GM18508 (cell line): Measurements from ENCODE around the gene FSIP1.

Source experiments
- ATAC-seq: cut with Tn5 transposase; IDR thresholded peaks from one replicate; pipeline ENCODE4 v1.9.1; 2021; ENCODE audit warnings: moderate number of reproducible peaks; ENCODE audit not compliant: insufficient read depth, unreplicated experiment

Gene FSIP1

GRCh38 chr15:39770748-39771689 is 11.6 kb downstream of the FSIP1 start:
- ATAC-seq = no peak

DNA sequence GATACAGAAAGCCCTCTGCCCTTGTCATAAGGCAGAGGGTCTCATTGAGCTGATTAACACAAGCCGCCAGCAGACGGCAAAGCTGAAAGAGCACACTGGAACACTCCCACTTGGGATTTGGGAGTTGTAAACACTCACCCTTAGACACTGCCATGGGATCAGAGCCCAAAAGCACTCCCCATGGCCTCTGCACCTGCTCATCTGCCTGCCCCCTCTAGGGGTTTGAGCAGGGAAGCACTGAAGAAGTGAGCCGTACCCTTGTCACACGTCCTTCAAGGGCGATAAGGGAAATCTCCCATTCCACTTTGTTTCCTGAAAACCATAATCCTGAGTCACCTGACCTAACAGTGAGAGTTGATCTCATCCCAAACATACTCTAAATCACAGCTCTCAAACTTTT is 14.7 kb downstream of the FSIP1 start:
- no peak for ATAC-seq

DNA sequence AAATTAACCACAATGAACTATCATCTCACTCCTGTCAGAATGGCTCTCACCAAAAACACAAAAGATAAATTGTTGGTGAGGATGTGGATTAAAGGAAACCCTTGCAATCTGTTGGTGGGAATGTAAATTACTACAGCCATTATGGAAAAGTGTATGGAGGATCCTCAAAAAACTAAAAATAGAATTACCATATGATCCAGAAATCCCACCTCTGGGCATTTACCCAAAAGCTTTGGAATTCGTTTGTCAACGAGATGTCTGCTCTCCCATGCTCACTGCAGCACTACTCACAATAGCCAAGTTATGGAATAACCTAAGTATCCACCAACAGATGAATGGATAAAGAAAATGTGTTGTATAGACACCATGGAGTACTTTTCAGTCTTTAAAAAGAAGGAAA is 21.6 kb downstream of the FSIP1 start:
- ATAC-seq = no peak

DNA sequence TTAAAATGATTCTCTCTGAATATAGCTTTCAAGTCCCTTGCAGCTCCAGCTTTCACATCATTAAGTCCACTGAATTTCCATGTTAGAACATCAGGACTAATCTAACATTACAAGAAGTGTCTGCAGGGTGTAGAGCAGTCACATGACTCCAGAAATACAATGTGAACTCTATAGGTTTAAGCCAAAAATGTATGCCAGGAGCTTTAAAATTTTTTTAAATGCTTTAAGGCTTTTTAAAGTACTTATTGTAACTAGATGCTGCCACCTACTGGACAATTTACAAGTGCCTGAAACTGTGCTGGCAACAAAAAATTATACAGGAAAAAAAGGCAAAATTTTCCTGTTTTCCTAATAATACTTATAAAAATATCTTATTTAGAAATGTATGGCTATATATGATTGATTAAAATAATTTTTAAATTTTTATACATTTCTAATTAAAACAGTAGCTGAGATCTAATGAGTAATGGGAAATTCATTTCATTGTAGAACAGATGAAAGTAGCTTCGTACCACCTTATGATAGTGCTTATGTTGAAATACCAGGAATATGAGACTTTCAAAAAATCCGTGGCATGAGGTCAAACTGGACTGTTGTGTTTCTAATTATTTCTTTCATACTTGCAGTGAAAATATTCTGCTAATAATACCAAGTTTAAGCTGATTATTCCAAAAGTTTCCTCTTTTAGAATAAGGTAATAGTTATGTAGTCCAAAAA is 25.7 kb downstream of the FSIP1 start:
- ATAC-seq = no peak

- no peak for ATAC-seq
Observed at GRCh38 chr15:39752991-39753390, 29.6 kb downstream of the FSIP1 start.

DNA sequence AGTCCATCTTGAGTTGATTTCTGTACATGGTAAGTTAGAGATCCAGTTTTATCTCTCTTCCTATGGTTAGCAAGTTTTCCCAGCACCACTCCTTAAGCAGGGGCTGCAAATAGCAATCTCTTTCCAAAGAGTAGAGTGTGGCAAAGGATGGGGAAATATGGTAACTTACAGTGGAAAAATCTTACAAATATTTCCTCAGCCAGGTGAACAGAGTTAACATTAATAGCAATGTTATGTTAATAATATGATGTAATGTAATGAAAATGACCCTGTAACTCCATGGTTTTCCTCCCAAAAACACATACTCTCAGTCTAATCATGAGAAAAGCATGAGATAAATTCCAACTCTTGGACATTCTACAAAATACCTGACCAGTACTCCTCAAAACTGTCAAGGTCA is 30.4 kb downstream of the FSIP1 start:
- no peak for ATAC-seq

- no peak for ATAC-seq
Observed at GRCh38 chr15:39748276-39748675, 34.4 kb downstream of the FSIP1 start.

DNA sequence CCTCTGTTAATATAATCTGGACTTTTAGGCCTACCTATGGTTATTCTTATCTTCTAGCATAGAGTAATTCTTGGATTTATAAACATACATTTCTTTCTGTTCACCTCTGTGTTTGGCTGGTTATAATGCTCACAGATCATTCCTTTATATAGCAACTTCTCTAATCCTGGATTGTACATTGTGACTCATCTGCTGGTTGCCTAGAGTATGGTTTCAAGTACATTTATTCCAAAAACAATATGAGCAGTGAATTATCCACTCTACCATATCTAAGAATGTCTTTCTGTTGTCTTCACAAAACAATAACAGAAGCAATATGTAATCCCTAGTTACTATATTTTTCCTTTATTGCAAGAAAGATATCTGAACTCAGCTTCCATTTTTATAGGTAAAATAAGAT is 35.3 kb downstream of the FSIP1 start:
- ATAC-seq = no peak

DNA sequence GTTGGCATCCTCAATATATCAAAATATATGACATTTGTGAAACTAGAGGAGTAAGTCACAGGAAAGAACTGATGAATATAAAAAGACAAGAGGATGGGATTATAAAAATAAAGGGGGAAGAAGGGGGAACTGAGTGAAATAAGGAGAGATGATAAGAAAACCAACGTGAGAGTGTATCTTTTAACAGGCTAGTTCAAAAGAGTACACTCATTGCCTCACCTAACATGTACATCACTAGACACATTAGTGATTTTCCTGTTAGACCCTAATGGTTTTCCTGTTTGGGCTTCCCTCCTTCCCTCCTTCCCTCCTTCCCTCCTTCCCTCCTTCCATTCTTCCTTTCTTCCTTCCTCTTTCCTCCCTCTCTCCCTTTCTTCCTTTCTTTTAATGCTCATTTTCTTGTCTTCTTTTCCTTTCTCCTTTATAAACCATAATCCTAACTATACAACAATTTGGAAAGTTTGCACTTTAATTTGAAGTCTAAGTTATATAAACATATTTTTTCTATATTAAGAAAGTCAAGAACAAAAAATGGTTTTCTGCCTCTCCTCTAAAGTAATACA is 35.8 kb downstream of the FSIP1 start:
- no peak for ATAC-seq

- ATAC-seq = no peak
Observed at GRCh38 chr15:39746176-39746575, 36.5 kb downstream of the FSIP1 start.

DNA sequence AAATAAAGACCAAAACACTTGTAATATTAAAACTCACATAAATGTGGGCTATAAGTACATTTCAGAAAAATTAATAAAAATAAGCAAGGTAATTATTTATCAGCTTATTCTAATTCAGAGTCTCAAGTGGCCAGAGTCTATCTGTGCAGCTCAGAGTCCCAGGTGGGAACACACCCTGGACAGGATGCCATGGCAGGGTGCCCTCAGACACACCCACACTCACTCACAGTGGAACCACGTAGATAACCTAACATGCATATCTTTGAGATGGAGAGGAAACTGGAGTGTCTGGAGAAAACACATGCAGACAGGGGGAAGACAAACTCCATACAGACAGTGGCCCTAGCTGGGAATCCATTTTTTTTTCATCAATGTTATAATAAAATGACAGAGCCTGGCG is 37.2 kb downstream of the FSIP1 start:
- no peak for ATAC-seq

- no peak for ATAC-seq
Observed at GRCh38 chr15:39744334-39745103, 38.1 kb downstream of the FSIP1 start.

DNA sequence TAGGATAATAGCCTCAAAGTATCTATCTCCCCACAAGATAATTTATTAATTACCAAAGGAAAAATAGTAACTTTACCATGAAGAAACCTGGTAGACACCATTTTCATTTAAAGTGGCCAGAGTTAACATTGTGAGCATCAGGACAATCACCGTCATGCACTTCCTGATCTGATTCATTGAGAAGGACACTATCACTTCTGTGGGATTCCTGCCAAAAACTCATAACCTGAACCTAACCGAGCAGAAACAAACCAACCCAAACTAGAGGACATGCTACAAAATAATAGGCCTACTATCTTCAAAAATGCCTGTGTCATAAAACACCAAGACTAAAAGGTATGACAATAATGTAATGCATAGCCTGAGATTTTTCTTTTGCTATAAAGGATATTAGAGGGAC is 39.0 kb downstream of the FSIP1 start:
- ATAC-seq = no peak

GRCh38 chr15:39741258-39741657 is 41.4 kb downstream of the FSIP1 start:
- no peak for ATAC-seq

DNA sequence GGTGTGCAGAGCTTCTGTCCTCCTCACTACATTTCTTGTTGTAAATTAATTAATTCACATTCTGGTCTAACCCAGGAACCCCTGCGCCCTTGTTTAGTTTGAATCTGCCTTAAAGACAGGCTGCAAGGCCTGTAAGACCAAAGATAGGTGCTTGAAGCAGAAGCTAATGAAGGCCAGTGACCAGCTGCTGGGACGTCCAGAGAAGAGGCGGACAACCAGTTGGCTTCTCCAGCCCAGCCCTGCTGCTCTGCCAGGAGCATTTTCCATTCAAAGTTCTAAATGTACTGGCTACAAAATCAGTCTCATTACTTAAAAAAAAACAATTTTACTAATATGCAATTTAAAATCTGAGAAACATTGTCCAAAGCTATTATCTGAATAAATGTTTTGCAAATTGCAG is 43.6 kb downstream of the FSIP1 start:
- no peak for ATAC-seq

- ATAC-seq = no peak
Observed at GRCh38 chr15:39737196-39737550, 45.5 kb downstream of the FSIP1 start.

DNA sequence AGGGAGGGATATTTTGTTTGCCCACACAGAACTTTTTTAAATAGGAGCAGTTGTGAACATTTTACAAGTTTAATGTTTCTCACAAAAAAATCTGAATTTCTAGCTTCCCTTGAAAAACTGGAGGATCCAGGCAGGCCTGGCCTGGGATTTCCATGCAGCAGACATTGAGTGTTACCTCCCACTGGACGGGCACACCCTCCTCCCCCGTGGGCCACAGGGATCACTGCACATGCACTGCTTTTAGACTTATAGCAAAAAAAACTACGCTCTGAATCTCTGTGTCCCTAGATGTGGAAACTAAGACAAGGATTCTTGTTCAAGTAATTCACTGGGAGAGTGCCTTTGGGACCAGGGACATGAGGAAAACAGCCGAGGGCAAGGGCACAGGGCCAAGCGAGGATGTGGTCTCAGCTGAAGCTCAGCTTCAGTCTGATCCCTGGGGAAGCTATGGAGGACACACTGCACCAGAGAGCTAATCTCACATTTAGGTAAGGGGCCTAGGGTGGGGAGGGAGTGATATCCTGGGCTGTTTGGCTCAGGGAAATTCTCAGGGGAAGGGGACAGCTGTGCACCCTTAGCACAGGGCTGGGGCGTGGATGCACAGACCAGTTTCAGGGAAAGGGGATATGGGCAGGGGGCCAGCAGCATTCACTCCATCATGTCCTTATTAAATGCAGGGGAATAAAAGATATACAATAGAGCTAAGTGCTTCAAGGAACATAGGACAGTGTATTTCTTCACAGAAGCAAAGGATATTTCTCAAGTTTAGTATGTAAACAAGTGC is 46.0 kb downstream of the FSIP1 start:
- ATAC-seq = no peak

GRCh38 chr15:39735120-39735717 is 47.4 kb downstream of the FSIP1 start:
- no peak for ATAC-seq

DNA sequence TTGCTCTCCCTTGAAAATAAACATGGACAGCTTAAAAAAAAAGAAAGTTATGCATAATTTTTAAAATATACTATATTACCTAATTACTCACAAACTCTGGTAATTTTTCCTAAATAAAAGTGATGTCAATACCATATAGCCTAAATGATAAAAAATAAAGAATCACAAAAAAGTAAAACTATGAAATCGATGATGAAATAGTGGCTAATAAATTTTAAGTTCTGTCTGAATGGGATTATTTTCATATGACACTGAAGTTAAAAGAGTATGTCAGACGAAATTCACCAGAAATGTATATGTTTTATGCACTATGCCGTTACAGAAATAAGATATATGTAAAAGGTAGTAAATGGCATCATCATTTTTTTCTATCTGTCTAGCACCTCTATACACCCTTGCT is 51.4 kb downstream of the FSIP1 start:
- ATAC-seq = no peak

GRCh38 chr15:39730552-39730951 is 52.1 kb downstream of the FSIP1 start:
- ATAC-seq = no peak
